ENCODE data around the gene PLA2G4D.

DNA sequence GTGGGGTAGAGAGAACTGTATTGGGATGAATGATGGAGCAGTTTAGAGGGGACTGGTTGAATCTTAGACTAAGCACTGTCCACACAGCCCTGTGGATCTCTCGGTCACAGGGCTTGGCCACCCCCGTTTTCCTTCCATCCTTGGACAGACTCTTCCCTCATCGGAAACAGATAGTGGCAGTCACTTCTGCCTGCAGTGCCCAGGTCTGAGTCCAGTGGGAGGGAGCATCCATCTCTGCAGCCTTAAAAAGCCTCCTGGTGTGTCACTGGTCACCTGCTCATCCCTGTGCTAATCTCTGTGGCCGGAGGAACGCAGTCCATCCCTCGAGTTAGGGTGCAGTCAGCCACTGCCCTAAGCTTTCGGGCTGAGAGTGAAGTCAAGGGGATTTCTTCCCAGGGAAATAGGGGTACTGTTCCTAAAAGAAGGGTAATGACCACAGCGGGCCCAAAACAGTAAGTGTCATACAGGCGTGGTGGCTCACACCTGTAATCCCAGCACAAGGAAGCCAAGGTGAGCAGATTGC is 32.0 kb downstream of the PLA2G4D start:
- TF ChIP-seq, protein P1, sequence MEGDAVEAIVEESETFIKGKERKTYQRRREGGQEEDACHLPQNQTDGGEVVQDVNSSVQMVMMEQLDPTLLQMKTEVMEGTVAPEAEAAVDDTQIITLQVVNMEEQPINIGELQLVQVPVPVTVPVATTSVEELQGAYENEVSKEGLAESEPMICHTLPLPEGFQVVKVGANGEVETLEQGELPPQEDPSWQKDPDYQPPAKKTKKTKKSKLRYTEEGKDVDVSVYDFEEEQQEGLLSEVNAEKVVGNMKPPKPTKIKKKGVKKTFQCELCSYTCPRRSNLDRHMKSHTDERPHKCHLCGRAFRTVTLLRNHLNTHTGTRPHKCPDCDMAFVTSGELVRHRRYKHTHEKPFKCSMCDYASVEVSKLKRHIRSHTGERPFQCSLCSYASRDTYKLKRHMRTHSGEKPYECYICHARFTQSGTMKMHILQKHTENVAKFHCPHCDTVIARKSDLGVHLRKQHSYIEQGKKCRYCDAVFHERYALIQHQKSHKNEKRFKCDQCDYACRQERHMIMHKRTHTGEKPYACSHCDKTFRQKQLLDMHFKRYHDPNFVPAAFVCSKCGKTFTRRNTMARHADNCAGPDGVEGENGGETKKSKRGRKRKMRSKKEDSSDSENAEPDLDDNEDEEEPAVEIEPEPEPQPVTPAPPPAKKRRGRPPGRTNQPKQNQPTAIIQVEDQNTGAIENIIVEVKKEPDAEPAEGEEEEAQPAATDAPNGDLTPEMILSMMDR (IDR thresholded peaks at IDR 0.05; ENCODE audit: low read length) = no peak
- TF ChIP-seq EZH2 (IDR thresholded peaks at IDR 0.05; ENCODE audit: borderline replicate concordance, low read length) = no peak
